Measurements from ENCODE around the gene LARGE1.

LARGE1 gene

DNA sequence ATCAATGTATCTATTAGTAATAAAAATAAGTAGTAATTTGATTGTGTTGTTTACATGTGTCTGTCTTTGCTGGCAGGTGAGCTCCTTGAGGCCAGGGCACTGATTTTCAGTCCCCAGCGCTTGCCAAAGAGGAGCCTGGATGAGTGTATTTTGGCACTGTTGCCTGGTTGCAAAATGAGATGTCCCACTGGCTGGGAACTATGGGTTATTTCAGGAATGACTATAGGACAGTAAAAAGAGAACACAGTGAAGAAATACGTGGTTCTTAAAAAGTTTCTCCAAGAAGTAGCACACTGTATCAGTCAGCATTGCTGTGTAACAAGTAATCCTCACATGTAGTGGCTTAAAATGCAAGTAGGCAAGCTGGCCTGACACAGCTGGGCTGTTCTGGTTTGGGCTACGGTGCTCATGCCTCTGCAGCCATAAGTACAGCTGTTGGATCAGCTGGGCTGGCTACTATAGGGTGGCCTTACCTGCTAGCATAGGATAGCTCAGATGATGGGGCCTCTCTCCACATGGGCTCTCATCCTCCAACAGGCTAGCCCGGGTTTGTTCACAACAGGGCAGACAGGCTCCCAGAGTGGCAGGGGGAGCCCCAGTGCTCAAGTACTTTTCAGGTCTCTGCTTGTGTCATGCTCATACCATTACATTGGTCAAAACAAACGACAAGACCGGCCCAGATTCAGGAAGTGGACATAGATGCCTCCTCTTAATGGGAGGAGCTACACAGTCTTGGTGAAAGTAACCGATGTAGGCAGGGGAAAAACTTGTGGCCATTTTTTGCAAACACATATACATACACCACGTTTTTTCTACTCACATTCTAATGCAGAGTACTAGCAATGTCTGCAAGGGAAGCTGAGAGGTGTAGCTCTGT, 399.1 kb downstream of the LARGE1 start:
- H4K20me1 ChIP-seq (ENCODE audit: insufficient read depth, low read length) = no peaks in the 10 kb centered on the region
- H2AFZ ChIP-seq (ENCODE audit: low read depth, low read length) = no peak overlapping the region
- no peak overlapping the region for H3K27ac ChIP-seq (ENCODE audit: low read length)
- no peak overlapping the region for H3K4me3 ChIP-seq (ENCODE audit: low read depth in 1 of 2, low read length in 2 of 2)
- no peaks in the 10 kb centered on the region for H3K4me1 ChIP-seq (ENCODE audit: insufficient read depth, low read length)
- no peak overlapping the region for H3K4me2 ChIP-seq (ENCODE audit: insufficient read depth, low read length)
- DNase-seq = no peak
- TF ChIP-seq, protein P1, sequence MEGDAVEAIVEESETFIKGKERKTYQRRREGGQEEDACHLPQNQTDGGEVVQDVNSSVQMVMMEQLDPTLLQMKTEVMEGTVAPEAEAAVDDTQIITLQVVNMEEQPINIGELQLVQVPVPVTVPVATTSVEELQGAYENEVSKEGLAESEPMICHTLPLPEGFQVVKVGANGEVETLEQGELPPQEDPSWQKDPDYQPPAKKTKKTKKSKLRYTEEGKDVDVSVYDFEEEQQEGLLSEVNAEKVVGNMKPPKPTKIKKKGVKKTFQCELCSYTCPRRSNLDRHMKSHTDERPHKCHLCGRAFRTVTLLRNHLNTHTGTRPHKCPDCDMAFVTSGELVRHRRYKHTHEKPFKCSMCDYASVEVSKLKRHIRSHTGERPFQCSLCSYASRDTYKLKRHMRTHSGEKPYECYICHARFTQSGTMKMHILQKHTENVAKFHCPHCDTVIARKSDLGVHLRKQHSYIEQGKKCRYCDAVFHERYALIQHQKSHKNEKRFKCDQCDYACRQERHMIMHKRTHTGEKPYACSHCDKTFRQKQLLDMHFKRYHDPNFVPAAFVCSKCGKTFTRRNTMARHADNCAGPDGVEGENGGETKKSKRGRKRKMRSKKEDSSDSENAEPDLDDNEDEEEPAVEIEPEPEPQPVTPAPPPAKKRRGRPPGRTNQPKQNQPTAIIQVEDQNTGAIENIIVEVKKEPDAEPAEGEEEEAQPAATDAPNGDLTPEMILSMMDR (IDR thresholded peaks at IDR 0.05; ENCODE audit: borderline replicate concordance, extremely low read depth, low read length, poor library complexity, severe bottlenecking) = no peak
- no peak for TF ChIP-seq EZH2 (IDR thresholded peaks at IDR 0.05; ENCODE audit: borderline replicate concordance, low read depth, low read length, severe bottlenecking)
- H3K79me2 ChIP-seq (ENCODE audit: insufficient read depth, low read length) = no peaks in the 10 kb centered on the region
- H3K9ac ChIP-seq (ENCODE audit: low read depth, low read length) = no peak overlapping the region
- H3K36me3 ChIP-seq (ENCODE audit: insufficient read depth, low read length) = no peaks in the 10 kb centered on the region
- H3K9me3 ChIP-seq (ENCODE audit: insufficient read depth, low read length, severe bottlenecking) = no peaks in the 10 kb centered on the region
- no peaks in the 10 kb centered on the region for H3K27me3 ChIP-seq (ENCODE audit: insufficient read depth, low read length, poor library complexity)
- ATAC-seq (ENCODE audit: insufficient read depth, low read depth) = no peak

DNA sequence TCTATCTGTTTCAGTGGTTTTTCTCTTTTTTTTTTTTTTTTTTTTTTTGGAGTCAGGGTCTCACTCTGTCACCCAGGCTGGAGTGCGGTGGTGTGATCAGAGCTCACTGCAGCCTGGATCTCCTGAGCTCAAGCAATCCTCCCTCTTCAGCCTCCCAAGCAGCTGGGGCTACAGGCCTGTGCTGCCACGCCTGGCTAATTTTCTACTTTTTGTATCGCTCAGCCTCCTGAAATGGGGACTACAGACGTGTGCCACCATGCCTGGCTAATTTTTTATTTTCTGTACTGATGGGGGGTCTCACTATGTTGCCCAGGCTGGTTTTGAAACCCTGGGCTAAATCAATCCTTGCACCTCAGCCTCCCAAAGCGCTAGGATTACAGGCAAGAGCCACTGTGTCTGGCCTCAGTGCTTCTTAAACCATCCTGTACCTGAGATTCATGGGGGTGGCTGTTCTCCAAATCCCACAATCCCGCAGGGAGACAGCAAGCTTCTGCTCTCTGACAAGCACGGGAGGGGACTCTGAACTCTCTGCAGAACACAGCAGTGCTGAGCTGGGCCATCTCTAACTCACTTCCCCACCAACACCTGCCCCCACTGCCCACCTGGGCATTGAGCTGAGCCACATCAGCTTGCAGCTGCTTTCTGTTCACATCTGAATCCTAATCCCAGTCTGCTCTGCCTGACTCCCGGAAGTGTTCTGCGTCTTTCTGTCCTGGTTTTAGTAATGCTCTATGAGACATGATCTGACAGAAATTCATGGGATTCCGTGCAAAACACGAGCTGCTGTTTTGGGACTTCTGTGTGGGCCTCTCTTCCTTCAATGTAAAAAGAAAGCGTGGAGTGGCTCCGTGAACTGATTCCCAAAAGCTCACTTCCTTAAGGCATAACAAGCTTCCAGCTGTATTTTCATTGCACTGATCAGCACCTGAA, 400.0 kb downstream of the LARGE1 start:
- H3K4me1 ChIP-seq (ENCODE audit: insufficient read depth, low read length) = no peaks in the 10 kb centered on the region
- H3K27me3 ChIP-seq (ENCODE audit: insufficient read depth, low read length, poor library complexity) = no peaks in the 10 kb centered on the region
- no peaks in the 10 kb centered on the region for H4K20me1 ChIP-seq (ENCODE audit: insufficient read depth, low read length)
- H3K4me2 ChIP-seq (ENCODE audit: insufficient read depth, low read length) = no peak overlapping the region
- TF ChIP-seq, protein P1 (IDR thresholded peaks at IDR 0.05; ENCODE audit: borderline replicate concordance, extremely low read depth, low read length, poor library complexity, severe bottlenecking) = no peak
- TF ChIP-seq EZH2 (IDR thresholded peaks at IDR 0.05; ENCODE audit: borderline replicate concordance, low read depth, low read length, severe bottlenecking) = no peak
- DNase-seq = no peak
- H3K4me3 ChIP-seq (ENCODE audit: low read depth in 1 of 2, low read length in 2 of 2) = no peak overlapping the region
- no peak overlapping the region for H3K27ac ChIP-seq (ENCODE audit: low read length)
- no peak overlapping the region for H2AFZ ChIP-seq (ENCODE audit: low read depth, low read length)
- H3K9ac ChIP-seq (ENCODE audit: low read depth, low read length) = no peak overlapping the region
- no peak for ATAC-seq (ENCODE audit: insufficient read depth, low read depth)
- H3K9me3 ChIP-seq (ENCODE audit: insufficient read depth, low read length, severe bottlenecking) = no peaks in the 10 kb centered on the region
- H3K79me2 ChIP-seq (ENCODE audit: insufficient read depth, low read length) = no peaks in the 10 kb centered on the region
- no peaks in the 10 kb centered on the region for H3K36me3 ChIP-seq (ENCODE audit: insufficient read depth, low read length)

DNA sequence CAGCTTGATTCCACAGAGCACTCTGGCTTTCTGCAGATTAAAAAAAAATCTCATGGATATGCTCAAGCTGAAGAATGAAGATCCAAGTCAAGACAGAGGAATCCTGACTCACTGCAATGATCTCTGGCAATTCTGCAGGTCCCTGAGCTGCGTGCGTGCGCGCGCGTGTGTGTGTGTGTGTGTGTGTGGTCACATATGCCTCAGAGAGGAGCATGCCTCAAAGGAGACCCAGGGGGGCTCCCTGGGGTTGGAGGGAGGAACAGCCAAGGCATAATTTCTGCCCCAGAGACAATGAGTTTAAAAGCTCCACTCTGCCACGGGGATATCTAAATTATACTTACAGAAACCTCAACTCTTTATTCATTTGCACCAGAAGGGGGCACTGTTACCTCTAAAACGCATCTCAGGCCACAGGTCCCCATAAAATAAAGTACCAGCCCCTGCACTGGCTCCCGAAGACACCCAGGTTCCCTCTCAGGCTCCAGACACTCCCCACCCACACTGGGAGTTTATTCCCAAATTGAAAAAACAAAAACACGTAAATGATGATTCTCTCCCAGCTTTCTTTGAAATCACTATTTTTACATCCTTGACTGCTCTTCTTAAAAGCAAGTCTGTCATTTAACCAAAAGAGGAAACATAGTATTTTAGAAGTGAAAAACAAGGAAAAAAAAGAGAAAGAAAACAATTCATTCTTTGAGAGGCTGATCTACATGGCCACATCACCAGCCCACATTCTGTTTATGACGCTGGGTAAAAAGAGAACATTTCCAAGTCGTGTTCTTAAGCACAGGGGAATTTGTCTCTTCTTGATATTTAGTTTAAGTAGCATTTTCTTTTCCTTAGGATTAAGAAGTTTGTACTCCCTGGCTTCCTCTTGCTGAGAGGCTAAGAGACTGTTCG, 401.0 kb downstream of the LARGE1 start:
- no peak for ATAC-seq (ENCODE audit: insufficient read depth, low read depth)
- TF ChIP-seq, protein P1 (IDR thresholded peaks at IDR 0.05; ENCODE audit: borderline replicate concordance, extremely low read depth, low read length, poor library complexity, severe bottlenecking) = peak; percentile 64
- TF ChIP-seq EZH2 (IDR thresholded peaks at IDR 0.05; ENCODE audit: borderline replicate concordance, low read depth, low read length, severe bottlenecking) = no peak
- no peak for DNase-seq
- no peak overlapping the region for H3K4me3 ChIP-seq (ENCODE audit: low read depth in 1 of 2, low read length in 2 of 2)
- H3K9ac ChIP-seq (ENCODE audit: low read depth, low read length) = no peak overlapping the region
- no peaks in the 10 kb centered on the region for H3K4me1 ChIP-seq (ENCODE audit: insufficient read depth, low read length)
- H3K27ac ChIP-seq (ENCODE audit: low read length) = no peak overlapping the region
- no peaks in the 10 kb centered on the region for H3K27me3 ChIP-seq (ENCODE audit: insufficient read depth, low read length, poor library complexity)
- H2AFZ ChIP-seq (ENCODE audit: low read depth, low read length) = no peak overlapping the region
- no peaks in the 10 kb centered on the region for H3K79me2 ChIP-seq (ENCODE audit: insufficient read depth, low read length)
- H3K4me2 ChIP-seq (ENCODE audit: insufficient read depth, low read length) = no peak overlapping the region
- H3K36me3 ChIP-seq (ENCODE audit: insufficient read depth, low read length) = no peaks in the 10 kb centered on the region
- no peaks in the 10 kb centered on the region for H3K9me3 ChIP-seq (ENCODE audit: insufficient read depth, low read length, severe bottlenecking)
- no peaks in the 10 kb centered on the region for H4K20me1 ChIP-seq (ENCODE audit: insufficient read depth, low read length)

Data from DND-41 (cell line).